Stimulated activated CD4-positive, alpha-beta T cell treated with anti-CD3 and anti-CD28 coated beads, Interleukin-1b, Interleukin-23, amount 100 ng/mL, for 4 hours (primary cell): Measurements from ENCODE around the gene SEMA3D.

Experiments used
- DNase-seq, 2 donors: peaks; one replicate each; pipeline ENCODE4 v3.0.0-alpha.2; 2020; ENCODE audit warnings: low read depth in 2 of 2

Gene SEMA3D

DNA sequence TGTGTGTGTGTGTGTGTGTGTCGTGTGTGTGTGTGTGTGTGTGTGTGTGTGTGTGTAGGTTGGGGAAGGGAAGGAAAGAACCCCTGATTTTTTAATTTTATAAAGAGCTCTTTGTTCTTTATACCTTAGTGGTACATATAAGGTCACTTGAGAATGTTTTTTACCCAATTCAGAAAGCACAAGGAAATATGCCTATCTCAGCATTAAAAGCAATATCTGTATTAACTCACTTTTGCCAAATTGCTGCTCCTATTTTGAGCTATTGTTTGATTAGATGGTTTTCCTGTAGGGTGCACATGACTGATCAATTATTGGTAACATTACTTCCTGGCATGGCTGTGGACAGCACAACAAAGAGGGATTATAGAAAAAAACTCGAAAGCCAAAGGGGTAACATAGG is 60.5 kb downstream of the SEMA3D start:
- no peak for DNase-seq

DNA sequence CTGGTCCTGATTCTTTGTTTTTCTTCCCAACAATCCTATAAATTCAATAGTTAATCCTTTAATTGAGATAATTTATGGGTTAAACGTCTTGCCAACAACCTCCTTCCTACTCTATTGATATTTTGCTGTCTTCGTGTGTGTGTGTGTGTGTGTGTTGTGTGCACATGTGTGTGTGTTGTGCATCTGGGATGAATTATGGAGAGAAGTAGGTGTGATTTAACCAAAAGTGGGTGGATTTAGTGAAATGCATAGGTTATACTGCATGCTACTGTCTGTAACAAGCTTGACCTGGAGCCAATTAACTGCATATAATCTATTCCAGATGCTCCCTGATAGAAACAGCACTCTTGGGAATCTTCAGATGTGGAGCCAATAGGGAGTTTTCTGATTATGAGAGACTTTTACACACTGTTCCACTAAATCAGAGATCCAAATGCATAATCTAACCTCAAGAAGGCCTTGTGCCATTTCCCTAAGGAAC is 61.2 kb downstream of the SEMA3D start:
- no peak for DNase-seq

DNA sequence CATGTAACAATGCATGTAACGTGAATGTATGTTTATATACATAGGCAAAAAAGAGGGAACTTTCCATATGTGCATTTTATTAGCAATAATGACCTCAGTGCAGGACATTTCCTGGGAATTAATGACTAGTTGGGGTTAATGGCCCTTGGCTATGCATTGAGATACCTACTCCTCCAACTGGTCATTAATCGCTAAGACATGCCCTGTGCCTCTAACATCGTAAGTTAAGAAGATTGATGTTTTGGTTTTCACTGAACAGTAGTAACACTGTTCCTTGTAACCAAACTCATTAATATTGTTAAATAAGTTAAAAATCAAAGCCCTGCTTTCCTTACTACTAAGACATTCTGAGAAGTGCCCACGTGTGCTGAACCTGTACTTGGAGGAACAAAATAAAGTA is 61.7 kb downstream of the SEMA3D start:
- no peak for DNase-seq

DNA sequence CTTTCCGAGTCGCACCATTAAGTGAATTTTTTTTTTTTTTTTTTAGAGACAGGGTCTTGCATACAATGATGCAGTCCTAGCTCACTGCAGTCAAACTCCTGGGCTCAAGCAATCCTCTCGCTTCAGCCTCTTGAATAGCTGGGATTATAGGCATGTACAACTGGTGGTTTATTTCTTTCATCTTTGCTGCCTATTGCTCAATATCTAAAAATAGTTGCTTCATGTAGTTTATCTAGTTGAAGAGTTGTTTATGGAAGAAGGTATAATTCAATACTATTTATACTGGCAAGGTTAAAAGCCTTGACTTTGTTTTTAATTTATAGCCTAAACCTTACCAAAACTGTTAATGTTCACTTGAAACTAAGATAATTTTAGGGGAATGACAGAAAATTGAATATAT is 66.9 kb downstream of the SEMA3D start:
- DNase-seq: no peak

DNA sequence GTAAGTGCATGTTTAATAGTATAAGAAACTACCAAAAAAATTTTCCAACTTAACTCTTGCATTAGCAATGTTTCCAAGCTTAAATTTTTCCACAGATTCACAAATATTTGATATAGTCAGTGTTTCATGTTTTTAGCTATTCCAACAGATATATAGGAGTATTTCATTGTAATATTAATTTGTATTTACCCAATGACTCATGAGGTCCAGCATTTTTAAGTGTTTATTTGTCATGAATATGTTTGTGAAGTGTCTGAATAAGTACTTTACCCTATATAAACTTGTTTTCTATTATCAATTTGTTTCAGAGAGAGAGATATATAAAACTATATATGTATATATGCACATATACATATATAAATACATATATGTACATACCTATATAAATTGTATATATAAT is 71.0 kb downstream of the SEMA3D start:
- DNase-seq: no peak

DNA sequence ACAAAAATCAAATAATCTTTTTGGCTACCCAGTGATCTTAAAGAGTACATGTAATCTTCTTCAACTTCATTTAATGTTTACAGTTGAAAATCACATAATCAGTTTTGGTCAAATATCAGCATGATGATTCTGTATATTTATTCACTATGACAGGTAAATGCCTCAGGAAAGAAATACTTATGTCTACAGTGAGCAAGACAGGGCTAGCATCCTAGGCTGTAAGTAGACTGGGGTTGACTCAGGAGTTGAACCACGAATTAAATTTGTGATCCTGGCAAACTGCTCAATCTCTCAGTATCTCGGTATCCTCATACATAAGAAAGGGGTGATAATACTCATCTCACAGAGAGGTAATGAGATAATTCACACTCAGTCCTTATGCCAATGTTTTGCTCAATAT is 71.8 kb downstream of the SEMA3D start:
- no peak for DNase-seq

DNA sequence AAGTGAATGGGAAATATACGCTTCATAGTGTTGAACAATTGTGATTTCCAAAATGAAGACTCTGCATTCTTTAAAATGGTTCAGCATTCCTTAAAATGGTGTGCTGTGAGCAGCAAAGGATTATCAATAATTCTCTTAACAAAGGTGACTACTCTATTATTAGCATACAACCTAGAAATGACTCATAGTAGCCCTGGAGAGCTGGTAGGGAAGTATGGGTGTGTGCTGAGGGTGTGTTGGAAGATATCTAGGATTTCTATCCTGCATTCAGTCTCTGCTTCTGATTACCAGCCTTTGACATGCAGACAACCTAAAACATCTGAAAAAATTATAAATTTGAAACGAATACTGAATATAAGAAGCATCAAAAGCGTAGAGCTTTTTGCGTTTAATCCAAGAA is 72.5 kb downstream of the SEMA3D start:
- no peak for DNase-seq

DNA sequence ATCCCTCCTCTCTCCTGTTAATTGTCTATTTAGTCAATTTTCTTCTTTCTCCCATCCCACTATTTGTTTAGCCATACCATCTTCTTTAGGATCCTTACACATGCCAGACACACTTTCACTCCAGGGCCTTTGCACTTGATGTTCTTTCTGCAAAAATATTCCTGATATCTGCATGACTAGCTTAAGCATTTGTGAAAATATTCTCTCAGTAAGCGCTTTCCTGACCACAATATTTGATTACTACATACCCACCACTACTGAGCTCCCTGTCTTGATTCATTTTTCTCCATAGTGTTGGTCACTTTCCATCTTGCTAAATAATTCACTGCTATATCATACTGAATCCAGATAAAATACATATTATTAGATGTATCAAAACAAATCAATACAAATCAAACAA is 75.1 kb downstream of the SEMA3D start:
- DNase-seq: no peak

DNA sequence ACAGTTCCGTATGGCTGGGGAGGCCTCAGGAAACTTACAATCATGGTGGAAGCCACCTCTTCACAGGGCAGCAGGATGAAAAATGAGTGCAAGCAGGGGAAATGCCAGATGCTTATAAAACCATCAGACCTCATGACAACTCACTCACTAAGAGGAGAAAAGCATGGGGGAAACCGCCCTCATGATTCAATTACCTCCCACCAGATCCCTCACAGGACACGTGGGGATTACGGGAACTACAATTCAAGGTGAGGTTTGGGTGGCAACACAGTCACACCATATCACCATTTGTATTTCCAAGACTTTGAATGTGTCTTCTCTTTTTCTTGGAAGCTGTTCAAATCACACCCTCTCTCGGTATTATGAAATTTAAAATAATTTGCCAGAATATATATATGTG is 80.1 kb downstream of the SEMA3D start:
- no peak for DNase-seq

DNA sequence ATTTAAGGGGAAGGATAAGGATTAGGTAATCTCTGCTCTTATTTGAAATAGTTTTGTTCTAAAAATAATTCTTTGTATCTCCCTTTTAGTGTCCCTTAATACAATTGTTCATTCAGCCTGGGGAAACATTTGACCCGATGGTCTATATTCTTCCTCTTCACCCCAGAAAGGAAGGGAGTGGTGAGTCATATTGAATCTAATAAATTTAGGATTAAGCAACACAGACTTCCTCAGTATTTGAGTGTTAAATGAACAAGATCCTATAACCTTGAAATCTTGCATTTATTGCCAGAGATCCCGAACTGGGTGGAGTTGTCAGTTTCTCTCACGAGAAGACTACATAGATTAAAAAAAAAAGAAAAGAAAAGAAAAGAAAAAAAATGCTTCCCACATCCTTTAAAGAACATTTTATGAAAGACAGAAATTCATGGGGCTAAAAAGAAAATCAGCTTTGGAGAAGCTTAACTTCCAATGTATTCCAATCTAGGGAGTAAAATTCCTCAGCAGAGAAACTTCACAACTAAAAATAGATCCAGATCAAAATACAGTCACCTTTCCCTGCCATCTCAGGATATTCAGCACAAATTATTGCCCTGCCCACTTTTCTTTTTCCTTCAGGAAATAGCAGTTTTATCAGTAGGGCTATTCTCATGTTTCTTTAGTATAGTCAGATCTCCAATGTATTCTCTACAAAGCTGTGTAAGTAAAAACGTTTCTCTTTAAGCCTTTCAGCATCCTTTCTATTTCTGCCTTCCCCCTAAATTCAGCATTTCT is 82.2 kb downstream of the SEMA3D start:
- DNase-seq: no peak

DNA sequence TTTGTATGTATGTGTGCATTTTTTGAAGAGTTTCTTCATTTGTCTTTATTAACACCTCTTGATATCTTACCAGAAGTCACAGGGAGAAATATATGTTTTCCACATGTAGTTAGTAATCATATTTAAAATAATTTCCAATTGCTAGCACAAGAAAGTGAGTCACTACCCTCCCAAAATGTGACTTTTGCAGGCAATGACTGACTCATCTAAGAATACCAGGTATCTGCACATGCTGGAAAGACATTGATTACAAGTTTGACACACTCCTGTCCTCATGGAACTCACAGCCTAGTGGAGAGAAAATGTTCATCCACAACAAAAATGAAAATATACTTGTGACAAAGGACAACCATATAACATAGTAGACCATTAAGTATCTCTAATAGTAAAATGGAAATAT is 82.9 kb downstream of the SEMA3D start:
- no peak for DNase-seq

DNA sequence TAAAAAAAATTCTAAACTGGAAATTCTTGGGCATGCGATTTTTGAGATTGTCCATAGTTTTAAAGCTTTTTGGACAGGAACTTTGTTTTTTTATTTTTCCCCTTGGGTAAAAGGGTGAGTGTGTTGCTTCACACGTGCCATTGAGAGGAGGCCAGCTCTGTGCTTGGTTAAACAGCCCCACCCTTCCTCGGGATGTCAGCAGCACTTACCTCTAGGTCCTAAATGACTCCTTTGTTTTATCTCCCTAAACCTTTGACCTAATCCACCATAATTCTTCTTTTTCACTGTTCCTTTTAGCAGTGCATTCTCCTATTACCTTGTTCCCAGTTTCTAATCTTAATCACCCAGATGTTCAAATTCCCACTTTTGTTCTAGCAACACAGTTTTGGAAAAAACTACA is 83.5 kb downstream of the SEMA3D start:
- no peak for DNase-seq

DNA sequence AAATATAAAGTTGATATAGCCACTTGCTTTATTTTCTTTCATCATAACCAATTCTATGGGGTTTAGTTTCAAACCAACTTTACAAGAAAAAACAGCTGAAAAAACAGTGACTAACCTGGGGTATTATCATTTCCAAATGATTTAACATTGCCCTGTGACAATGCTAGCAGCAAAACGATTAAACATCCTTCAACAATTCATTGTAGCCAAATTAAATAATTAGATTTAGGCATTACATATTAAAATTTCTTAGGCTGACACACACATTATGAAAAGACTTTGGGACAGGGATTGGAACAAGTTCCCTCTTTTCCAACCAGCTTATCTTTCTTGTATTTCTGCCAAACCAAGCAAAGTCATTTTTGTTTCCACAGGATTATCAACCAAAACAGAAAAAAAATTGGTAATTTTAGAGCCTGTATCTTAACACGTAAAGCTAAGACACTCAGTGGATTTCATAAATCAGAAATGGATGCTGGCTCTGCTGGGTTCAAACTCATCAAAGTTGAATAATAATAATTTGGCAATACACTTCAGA is 84.0 kb downstream of the SEMA3D start:
- DNase-seq: no peak

DNA sequence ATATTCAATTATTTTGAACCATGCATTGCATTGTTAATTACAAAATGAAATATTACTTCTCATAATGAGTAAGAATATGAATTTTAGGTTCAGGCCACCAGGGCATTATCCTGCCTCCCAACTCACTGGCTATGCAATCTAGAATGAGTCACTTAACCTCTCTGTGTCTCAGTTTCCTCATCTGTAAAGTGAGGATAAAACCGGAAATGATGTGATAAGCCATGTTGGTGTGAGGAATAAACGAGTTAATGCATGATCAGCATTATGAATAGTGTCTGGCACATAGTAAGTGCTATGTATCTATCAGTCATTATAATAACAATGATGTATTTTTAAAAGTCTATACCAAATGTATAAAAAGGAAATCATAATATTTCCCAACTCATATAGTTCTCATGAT is 85.5 kb downstream of the SEMA3D start:
- no peak for DNase-seq

DNA sequence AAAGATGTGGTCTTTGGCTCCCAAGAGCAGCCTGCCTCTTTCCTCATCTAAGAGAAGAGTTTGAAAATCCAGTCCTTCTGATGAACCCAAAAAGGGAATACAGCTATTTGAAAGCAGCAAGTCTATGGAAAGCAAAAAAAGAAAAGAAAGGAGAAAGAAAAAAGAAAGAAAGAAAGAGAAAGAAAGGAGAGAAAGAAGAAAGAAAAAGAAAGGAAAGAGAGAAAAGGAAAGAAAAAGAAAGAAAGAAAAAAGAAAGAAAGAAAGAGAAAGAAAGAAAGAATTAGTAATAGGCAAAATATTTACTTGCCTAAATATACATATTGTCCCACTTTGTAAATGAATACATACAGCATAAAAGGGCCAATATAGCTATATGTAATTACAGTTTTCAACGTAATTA is 89.0 kb downstream of the SEMA3D start:
- no peak for DNase-seq

DNA sequence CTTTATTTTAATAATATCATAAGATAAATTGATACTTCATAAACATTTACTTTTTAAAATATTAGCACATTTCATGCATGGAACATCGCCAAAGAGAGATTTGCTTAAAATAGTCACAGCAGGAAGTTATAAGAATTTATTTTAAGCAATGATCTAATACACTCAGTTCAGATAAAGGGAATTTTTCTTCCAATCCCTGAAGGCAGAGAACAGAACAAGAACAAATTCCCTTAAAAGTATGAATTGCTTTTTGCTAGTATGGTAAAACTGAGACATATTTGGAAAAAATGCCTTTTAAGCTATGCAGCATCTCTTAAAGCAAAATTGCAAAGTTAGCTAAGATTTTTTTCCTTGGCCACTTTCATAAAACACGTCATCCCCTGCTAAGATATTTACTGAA is 91.0 kb downstream of the SEMA3D start:
- DNase-seq: no peak

DNA sequence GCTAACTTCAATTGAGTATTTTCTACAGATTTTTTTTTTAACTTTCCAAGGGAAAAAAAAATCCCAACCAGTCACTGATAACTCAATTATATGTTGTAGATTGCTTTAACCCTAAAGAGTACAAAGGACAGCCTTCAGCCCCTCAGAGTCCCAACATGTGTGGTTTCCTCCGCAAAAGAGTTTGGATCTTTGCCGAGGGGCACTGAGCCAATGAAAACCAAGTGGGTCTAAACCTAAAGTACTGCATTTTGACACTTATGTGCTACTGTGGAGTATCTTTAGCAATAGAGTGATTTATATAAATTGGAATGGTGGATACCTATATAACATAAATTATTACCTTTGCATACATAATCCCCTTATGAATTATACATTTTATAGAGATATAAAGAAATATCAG is 91.5 kb downstream of the SEMA3D start:
- DNase-seq: no peak

DNA sequence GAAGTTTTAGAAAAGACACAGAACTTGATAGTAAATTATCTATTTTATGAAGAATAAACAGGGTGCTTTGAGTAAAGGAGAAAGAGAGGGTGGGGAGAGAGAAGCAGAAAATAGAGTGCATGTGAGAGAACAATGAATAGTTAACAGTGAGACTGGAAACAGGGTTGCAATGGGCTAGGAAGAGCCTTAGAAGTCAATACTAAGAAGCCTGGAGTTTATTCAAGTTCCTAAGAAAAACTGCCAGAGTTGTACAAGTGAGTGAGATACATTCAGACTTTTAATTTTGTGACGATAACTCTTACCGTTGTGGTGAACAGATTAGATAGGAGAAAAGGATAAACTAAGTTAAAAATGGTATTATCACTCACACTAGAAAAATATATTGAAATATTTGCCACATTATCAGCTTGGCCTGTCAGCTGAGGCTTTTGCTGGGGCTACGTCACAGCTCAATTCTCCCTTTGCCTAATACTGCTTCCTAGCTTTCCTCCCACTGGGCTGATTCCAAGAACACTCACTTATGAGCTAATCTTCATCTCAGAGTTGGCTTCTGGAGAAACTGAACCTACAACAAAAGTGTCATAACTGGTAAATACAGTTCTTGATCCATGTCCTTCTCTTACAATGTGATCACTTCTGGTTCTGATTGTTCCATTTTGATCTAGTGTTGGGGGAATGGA is 92.7 kb downstream of the SEMA3D start:
- DNase-seq: no peak

DNA sequence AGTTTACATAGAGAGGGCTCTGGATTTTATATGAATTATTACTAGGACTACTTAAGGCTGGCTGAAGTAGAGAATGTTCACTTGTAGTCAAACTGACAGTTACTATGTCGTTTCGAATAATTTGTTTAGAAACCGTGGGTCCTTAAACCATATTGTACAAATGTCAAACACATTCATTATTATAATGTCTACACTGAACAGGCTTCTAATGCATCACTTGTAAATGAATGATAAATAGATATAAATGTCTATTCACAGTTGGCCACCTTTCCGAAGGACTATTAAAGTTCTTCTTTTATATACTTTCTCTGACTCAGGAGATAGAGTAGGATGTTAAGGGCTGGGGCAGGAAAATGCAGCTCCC is 95.3 kb downstream of the SEMA3D start:
- DNase-seq: no peak

DNA sequence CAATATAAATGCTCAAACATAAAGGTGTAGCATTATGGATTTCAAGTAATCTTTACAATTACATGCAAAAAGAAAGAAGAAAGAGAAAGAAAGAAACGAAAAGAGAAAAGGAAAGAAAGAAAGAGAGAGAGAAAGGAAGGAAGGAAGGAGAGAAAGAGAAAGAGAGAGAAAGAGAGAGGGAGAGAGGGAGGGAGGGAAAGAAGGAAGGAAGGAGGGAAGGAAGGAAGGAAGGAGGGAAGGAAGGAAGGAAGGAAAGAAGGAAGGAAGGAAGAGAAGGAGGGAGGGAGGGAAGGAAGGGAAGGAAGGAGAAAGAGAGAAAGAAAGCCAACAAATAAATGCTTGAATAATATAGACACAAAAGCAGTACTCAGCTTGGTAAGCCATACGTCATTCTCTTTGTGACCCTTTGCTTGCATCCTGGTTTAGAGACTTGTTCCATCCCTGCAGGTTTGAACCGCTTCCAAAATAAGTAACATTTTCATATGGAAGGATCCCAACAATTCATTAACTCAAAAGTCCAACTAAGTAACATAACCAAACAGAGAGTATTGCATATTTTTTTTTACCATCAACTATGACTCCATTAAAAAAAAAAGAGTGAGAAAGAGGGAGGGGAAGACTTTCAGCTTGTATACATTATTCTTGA is 95.8 kb downstream of the SEMA3D start:
- no peak for DNase-seq

DNA sequence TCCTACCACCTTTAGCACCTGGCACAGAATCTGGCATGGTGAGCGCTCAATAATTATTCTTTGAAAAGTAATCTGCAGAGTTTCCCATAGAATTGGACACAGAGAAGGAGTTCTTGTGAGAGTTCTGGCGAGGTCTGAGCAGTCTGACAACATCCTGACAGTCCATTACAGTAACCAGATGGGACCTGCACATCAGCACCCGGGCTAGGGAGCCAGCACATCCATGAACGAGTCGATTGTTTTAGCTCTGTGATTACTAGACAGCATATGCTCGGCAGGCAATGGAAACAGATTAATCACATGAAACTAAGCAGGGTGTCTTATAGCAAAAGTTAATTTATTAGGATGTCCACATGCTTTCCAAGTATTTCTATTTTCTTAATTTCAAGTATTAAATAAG is 96.7 kb downstream of the SEMA3D start:
- no peak for DNase-seq

DNA sequence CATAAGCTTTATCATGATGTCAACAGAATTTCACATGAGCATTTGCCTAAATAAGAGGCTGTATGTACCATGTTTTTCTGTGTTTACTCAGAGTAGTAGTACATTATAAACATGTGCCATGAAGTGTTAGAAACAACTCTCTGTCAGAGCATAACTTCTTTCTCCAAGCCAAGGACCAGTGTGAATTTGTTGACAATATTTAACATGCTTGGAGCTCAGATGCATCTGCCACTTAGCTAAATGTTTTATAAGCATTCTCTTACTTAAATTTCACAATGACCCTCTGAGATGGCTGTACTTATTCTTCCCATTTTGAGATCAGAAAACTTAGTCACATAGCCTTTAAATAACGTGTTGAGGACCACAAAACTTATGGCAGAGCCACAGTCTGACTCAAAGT is 105.0 kb downstream of the SEMA3D start:
- DNase-seq: no peak

DNA sequence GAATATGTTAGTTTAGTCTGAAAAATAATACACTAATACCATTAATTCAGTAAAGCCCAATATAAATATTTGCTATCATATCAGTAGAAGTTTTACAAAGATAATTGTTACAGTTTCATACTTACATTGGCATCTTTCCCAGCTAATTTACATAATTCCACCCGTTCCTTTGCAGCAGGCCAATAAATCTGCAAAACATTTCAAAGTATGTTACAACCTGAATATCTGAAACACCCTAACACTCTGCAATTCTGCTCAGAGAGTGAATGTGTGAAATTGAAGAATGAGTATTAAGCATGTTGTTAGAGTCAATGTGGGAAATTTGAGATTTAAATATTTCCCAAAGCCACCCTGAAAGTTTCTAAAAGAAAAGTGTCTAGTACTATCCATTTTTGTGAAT is 105.5 kb downstream of the SEMA3D start:
- no peak for DNase-seq
